Measurements from ENCODE around the gene MAPK8IP3.
A peak's percentile ranks its signal among the peaks of the same experiment; 100 is the strongest.

MAPK8IP3 gene, protein sequence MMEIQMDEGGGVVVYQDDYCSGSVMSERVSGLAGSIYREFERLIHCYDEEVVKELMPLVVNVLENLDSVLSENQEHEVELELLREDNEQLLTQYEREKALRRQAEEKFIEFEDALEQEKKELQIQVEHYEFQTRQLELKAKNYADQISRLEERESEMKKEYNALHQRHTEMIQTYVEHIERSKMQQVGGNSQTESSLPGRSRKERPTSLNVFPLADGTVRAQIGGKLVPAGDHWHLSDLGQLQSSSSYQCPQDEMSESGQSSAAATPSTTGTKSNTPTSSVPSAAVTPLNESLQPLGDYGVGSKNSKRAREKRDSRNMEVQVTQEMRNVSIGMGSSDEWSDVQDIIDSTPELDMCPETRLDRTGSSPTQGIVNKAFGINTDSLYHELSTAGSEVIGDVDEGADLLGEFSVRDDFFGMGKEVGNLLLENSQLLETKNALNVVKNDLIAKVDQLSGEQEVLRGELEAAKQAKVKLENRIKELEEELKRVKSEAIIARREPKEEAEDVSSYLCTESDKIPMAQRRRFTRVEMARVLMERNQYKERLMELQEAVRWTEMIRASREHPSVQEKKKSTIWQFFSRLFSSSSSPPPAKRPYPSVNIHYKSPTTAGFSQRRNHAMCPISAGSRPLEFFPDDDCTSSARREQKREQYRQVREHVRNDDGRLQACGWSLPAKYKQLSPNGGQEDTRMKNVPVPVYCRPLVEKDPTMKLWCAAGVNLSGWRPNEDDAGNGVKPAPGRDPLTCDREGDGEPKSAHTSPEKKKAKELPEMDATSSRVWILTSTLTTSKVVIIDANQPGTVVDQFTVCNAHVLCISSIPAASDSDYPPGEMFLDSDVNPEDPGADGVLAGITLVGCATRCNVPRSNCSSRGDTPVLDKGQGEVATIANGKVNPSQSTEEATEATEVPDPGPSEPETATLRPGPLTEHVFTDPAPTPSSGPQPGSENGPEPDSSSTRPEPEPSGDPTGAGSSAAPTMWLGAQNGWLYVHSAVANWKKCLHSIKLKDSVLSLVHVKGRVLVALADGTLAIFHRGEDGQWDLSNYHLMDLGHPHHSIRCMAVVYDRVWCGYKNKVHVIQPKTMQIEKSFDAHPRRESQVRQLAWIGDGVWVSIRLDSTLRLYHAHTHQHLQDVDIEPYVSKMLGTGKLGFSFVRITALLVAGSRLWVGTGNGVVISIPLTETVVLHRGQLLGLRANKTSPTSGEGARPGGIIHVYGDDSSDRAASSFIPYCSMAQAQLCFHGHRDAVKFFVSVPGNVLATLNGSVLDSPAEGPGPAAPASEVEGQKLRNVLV (N-terminal part only)
- 194 to 363 (median 308) reads per million in 4 experiments for total RNA-seq

DNA sequence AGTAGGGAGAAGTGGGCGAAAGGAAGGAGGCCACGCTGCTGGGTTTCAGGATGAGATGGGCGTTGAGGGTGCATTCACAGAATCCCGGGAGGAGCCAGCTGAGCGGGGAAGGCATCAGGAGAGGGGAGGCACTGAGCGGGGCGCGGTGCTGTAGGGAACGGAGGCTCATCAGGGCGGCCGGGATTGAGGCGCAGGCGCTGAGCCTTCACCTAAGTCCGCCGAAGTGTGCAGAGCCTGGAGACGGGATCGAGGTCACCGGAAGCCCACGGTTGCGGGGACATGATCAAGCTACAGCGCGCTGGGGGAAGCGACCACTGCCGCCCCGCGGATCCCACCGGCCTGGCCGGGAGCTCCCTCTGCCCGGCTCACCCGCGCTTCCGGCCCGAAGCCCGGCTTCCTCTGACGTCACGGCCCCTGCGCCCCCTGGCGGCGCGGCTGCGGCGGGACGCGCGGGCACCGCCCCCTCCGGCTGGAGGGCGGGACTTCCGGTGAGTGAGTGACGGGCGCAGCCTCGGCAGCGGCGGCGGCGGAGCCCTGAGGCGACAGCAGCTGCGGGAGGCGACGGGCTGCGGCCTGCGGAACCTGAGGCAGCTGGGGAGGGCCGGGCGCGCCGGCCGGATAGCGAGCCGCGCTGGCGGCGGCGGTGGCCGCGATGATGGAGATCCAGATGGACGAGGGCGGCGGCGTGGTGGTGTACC is at the start of gene MAPK8IP3:
MAPK8IP3 (plus strand) TSS at position 508 of the 698 bp plus-strand sequence; CDS start at position 653, 145 bp downstream.
- DNase-seq = peak; percentile 89

- DNase-seq = no peak
Measured at GRCh38 chr16:1656808-1657617, 49.0 kb upstream of the MAPK8IP3 start.

DNA sequence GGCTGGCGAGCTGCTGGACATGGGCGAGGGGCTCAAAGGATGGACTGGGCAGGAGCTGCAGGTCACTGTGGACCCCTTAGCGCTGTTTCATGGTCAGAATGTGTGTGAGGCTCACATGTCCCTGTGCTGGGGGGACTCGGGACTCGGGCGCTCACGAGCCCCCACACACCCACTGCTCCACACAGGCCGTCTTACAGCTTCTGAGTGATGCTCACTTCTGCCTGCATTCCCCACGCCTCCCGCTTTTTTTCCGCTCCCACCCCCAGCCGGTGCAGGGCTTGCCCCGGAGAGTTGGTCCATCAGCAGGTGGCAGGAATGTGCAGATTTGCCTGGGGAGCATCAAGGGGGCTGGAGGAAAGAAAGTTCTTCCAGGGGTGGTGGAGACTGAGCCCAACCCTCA is 48.2 kb upstream of the MAPK8IP3 start:
- no peak for DNase-seq

- DNase-seq = no peak
Measured at GRCh38 chr16:1659031-1659430, 47.0 kb upstream of the MAPK8IP3 start.

DNA sequence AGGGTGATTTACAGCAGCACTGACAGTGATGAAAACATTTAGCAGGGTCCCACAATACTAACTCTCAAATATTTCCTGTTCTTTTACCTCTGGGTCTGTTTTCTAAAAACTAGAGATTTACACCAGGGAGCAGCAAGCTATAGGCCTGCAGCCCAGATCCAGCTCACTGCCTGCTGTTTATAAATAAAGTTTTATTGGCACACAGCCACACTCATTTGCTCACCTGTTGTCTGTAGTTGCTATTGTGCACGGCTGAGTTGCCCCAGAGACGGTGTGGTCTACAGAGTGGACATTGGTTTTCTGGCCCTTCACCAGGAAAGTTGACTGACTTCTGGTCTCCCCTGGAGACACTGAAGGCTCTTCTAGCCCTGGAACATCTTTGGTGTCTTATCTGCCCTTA is 44.2 kb upstream of the MAPK8IP3 start:
- DNase-seq = no peak

GRCh38 chr16:1662543-1662942 is 43.5 kb upstream of the MAPK8IP3 start:
- DNase-seq = no peak

DNA sequence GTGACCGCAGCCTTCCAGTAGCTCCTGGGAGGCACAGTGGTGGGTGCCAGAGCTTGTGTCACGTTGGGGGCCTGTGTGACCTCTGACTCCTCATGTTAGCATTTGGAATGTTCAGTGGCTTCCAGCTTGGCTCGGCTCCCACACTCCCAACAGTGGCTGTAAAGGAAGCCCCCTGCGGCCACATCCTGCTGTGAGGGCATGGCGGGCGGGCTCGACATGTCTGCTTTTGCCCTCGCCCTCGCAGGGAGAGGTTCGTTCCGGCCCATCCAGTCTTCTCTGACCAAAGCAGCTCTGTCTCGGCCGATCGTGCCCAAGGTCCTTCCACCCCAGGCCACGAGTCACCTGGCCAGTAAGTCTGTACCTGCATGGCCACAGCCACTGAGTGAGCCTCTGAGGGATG is 40.2 kb upstream of the MAPK8IP3 start:
- no peak for DNase-seq

GRCh38 chr16:1666316-1666715 is 39.7 kb upstream of the MAPK8IP3 start:
- DNase-seq = no peak

DNA sequence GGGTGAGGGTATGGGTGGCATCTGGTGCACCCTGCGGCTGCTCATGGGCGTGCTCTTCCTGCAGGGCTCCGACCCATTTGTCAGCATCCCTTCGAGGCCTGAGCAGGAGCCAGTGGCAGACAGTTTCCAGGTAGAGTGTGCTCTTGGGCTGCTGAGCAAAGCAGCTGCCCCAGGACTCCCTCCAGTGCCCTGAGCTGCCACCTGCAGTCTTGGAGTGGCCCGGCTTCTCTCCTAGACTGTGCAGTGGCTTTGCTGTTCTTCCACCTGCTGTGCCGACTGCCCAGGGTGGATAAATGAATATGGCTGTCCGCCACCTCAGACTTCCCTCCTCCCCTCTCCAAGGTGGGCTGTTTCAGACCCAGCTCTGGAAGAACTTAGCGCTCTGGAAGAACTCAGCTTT is 38.7 kb upstream of the MAPK8IP3 start:
- DNase-seq = no peak

GRCh38 chr16:1667916-1668315 is 38.1 kb upstream of the MAPK8IP3 start:
- DNase-seq = no peak

DNA sequence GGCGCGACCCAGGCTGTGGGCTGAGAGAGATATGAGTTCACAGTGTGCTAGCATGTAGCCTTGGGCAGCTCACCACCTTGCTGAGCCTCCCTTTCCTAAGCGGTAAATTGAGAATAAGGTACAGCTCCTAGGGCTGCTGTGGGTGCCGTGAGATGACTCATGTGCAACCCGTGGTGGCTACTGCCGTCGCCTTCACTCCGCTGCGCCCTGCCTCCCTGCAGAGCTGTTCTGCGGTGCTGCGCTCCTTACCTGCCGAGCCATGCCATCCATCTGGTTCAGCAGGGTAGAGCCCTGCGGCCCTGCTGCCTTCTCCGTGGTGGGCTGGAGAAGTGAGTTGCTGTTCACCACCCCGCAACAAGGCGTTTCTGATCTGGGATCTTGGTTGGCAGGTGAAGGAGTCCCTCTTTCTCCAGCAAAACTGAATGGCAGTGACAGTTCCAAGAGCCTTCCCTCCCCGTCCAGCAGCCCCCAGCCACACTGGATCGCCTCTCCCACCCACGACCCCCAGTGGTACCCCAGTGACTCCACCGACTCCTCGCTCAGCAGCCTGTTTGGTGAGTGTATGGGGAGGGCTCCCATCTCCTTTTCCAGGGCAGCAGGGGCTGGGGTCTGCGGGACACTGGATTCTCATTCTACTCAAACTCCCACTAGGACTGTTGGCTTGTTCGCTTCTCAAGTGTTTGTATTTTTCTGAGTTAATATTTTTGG is 37.2 kb upstream of the MAPK8IP3 start:
- no peak for DNase-seq

GRCh38 chr16:1669698-1670097 is 36.3 kb upstream of the MAPK8IP3 start:
- no peak for DNase-seq

DNA sequence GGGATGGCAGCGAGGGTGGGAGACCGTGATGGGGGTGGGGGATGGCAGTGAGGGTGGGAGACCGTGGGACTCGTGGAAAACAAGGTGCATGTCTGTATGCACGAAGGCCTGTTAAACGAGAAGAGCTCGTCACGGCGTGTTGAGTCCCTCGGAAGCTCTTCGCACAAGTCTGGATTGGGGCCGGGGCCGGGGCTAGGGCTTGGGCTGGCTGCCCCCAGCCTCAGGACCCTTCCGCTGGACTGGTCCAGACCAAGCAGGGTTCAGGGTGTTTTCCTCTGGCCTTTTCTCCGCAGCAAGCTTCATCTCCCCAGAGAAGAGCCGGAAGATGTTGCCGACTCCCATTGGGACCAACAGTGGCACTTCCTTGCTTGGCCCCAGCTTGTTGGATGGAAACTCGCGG is 35.6 kb upstream of the MAPK8IP3 start:
- no peak for DNase-seq

- DNase-seq = no peak
Measured at GRCh38 chr16:1670866-1671265, 35.1 kb upstream of the MAPK8IP3 start.

- no peak for DNase-seq
Measured at GRCh38 chr16:1673424-1674151, 32.4 kb upstream of the MAPK8IP3 start.

GRCh38 chr16:1674306-1674705 is 31.7 kb upstream of the MAPK8IP3 start:
- DNase-seq = no peak

GRCh38 chr16:1674751-1675664 is 31.0 kb upstream of the MAPK8IP3 start:
- DNase-seq = no peak

DNA sequence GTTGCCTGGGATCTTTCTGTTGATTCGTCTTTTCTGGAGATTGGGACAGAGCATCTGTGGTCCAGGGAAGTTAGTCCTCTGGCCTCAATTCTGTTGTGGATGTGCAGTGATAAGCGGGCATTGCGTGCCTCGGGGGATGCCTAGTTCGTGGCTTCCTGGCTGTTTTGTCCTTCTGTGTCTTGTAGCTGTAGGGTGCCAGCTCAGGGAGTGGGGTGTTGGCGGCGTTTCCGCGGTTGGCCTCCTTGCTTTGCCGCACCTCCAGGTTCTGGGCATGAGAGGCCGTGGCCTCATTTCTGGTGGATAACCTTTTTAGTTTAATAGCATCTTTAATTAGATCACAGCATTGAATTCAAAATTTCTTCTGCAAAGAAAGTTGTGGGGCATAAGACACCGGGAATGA is 29.3 kb upstream of the MAPK8IP3 start:
- no peak for DNase-seq

GRCh38 chr16:1677339-1677738 is 28.7 kb upstream of the MAPK8IP3 start:
- DNase-seq = no peak
